HG03469 (cell line): Measurements from ENCODE around the gene HMCN1.
"Not testable (repeated sequence)": the region's sequence is repeated elsewhere in the genome, so short reads cannot be mapped to it uniquely, and the experiment has no call there.

Experiments
- ATAC-seq: cut with Tn5 transposase; IDR thresholded peaks from one replicate; pipeline ENCODE4 v1.9.1; 2021; ENCODE audit warnings: mild to moderate bottlenecking, moderate library complexity, moderate number of reproducible peaks; ENCODE audit not compliant: unreplicated experiment

The HMCN1 gene

DNA sequence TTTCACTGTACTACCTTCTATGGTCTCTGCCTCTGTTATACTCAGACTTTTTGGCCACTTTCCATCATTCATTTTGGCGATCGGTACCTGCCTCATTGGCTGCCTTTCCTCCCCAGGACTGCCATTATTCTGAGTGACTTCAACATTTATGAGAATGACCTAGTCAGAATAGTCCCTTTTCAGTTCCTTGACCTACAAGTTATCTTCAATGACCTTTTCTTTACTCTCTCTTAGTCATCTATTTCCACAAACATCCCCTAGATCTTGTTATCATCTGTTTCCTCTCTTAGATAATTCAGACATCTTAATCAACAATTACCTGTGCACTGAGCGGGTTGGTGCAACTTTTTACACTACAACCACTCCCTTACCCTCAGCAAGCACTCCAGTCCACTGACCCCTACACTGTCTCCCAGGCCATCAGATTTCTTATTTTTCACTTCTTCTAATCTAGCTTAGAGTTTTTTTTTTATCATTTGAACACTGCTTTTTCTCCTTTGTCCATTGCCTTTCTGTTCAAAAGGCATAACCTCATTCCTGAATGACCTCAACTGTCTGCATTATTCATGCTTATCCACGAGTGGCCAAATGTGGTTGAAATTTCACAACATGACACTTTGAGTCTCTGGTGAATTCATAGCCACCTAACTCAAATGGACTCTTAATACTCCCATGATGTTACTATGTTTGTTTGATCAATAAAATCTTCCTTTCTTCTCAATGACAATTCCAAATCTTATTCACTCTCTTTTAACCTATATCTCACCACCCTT lies 112.7 kb downstream of the HMCN1 start:
- ATAC-seq = no peak

DNA sequence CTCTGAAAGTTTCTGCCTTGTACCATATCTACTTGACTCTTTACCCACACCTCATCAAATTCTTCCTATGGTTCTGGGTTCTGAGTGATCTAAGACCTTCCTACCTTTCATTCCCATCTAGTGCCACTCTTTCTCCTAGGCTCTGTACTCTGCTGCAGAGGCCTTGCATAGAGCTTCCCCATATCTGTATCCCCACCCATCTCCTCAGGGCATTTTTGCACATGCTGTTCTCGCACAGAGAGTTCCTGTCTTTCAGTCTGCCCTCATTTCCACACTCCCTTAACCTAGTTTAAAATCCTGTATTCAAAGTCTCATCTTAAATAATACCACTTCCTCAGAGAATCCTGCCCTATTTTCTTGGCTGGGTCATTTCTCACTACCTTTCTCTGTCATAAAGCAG lies 114.8 kb downstream of the HMCN1 start:
- no peak for ATAC-seq

- ATAC-seq = no peak
These were observed 116.2 kb downstream of the HMCN1 start for GRCh38 chr1:185850366-185850765.

GRCh38 chr1:185853739-185854138 lies 119.5 kb downstream of the HMCN1 start:
- ATAC-seq = no peak

- no peak for ATAC-seq
These were observed 122.3 kb downstream of the HMCN1 start for GRCh38 chr1:185856482-185856881.

GRCh38 chr1:185857442-185857841 lies 123.3 kb downstream of the HMCN1 start:
- no peak for ATAC-seq

DNA sequence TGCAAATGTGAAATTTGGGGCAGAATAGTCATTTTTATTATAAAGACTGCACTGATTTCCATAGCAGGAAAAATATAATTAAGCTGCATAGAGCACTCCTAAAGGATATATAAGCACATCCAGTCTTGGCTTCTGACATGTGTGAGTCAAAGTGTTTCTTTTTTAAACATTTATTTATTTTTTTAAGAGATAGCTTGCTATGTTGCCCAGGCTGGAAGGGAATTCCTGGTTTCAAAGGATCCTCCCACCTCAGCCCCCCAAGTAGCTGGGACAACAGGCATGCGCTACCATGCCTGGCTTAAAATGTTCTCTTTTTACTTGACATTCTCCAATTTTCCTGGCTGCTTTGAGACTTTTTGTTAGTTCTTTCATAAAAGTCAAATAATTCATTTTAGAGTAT lies 126.1 kb downstream of the HMCN1 start:
- ATAC-seq = no peak

GRCh38 chr1:185860859-185861258 lies 126.7 kb downstream of the HMCN1 start:
- ATAC-seq = no peak

DNA sequence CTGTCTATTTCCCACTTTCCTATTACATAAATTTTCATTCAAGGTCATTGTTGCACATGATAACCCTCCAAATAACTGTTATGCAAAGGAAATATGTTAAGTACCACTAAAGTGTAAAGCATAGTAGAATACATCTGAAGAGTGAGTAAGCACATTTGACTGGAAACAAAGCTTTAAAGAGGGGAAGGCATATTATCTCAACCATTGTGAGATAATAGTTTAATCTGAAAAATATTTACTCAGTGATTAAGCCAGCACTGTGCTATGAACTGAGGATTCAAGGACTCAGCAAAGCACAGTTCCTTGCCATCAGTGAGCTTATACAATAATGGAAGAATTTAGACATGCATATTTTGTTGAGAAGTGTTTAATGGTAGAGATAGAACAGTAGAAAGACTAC lies 127.4 kb downstream of the HMCN1 start:
- ATAC-seq = no peak

GRCh38 chr1:185862235-185862634 lies 128.0 kb downstream of the HMCN1 start:
- ATAC-seq = no peak

- no peak for ATAC-seq
These were observed 130.1 kb downstream of the HMCN1 start for GRCh38 chr1:185864331-185864730.

GRCh38 chr1:185864889-185865517 lies 130.8 kb downstream of the HMCN1 start:
- ATAC-seq = no peak

DNA sequence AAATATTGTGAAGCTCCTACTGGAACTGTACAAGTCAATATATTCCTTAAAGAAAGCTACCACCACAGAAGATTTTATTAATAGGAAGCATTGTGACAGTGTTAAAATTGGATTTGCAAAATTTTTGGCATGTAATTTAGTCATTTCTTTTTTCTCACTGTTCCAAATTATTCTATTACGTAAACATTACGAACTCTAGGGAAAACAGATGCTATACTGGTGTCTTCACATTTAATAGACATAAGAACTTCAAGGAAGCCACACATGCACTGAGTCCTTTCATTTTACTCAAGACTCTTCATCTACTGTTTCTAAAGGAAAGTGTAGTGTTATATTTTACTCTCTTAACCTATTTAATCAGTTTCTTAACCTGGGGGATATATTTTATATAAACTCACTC lies 135.4 kb downstream of the HMCN1 start:
- no peak for ATAC-seq

DNA sequence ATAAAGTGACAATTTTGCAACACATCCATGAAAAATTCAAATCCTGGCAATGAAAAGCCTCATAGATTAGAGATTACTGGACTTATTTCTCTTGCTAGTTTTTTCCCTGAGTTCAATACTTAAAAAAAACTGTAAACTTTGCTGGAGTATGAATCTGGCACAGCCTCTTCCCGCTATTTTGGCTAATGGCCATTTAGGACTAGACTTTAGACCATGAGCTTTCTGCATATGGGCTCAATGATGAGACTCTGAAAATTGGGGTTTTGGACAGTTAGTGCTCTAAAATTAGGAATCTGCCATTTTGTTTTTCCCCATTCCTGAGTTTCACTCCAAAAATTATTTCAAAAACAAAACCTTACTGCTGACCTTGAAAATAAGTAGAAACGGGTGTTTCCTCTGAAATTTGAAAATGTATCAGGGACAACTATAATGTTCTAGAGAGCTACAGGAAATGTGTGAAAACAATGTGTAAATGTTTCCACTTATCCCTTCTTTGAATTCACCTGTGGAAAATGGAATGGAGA lies 137.5 kb downstream of the HMCN1 start:
- no peak for ATAC-seq

GRCh38 chr1:185874246-185874645 lies 140.1 kb downstream of the HMCN1 start:
- ATAC-seq = no peak

DNA sequence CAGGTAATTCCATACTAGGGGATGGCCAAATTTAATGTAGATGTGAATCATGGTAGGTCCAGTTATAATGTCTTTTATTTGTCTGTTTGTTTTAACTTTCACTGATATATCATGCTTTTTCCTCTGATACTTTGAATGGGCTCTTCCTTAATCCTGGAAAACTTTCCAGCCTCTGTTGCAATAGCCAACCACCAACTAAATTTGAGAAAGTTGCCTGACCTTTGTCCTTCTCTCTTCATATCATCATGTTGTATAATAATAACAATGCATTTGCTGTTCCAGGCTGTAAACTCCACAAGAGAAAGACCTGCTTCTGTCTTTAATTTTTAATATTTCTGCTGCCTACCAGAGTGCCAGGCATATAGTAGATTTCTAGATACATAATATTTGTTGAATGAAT lies 146.1 kb downstream of the HMCN1 start:
- no peak for ATAC-seq

GRCh38 chr1:185880779-185881333 lies 146.7 kb downstream of the HMCN1 start:
- no peak for ATAC-seq

DNA sequence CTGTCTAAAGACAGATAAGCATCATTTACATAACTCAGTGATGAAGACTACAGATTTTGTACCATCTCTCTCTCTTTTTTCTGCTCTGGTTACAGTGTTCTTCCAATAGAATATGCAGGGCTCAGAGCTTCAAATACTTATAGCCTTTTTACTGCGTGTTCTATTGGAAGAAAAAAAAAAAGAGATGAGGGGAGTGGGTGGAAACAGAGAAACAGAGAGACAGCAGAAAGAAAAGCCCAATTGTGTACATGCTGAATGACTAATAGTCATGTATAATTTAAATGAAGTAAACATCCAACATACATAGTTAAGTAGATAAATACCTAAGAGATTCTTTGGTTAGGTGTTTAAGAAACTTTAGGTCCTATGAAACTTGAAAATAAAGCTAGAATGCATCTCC lies 151.9 kb downstream of the HMCN1 start:
- no peak for ATAC-seq

DNA sequence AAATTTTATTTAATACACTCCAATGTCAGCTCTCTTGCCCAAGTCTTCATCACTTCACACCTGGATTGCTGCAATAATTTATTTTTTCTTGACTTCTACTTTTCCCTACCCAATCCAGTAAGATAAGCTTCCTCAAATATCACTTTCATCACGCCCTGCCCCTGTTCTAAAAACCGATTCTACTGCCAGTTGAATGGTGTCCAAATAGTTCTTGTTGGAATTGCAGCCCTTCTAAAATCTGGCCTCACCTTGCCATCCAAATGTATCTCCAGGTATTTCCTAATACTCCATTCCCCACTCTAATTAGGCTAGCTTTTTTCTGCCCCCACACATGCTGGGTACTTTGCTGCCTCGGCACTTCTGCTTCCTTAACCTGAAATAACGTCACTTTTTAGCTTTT lies 152.5 kb downstream of the HMCN1 start:
- no peak for ATAC-seq

DNA sequence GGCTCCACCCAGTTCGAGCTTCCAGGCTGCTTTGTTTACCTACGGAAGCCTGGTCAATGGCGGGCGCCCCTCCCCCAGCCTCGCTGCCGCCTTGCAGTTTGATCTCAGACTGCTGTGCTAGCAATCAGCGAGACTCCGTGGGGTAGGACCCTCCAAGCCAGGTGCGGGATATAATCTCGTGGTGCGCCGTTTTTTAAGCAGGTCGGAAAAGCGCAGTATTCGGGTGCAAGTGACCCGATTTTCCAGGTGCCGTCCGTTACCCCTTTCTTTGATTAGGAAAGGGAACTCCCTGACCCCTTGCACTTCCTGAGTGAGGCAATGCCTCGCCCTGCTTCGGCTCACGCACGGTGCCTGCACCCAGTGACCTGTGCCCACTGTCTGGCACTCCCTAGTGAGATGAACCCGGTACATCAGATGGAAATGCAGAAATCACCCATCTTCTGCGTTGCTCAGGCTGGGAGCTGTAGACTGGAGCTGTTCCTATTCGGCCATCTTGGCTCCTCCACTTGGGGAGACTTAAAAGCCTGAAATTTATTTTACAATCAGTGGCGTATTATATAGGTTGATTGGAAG lies 158.7 kb downstream of the HMCN1 start:
- not testable (repeated sequence) for ATAC-seq

DNA sequence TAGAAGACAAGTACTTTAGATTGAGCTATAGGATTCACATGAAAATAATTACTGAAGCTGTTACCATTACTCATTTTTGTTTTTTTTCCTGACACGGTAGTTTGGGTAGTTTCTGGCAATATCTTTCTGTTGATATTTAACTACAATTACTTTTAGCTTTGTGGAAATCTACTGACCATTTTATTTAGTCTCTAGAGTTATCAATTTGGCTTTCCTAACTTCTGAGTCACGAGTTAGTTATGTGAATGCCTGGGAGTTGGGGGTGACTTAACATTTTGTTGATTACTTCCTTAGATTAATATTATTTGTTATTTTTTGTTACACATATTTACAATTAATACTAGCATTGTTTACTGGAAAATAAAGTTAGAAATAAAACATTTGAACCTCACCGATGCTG lies 160.6 kb downstream of the HMCN1 start:
- no peak for ATAC-seq
